A673 (cell line): Measurements from ENCODE around the gene TMEM169. TPM values are rescaled to one million over a fixed set of nuclear protein-coding genes. Genes with fewer than 3 reads are reported as not detected.
A peak's percentile ranks its signal among the peaks of the same experiment; 100 is the strongest.

Experiments used
- Bru-seq: library from RNA; stranded (reverse); fragments of 400-500 nt; gene quantifications from one replicate; lab custom pipeline; 2021; lab: Mats Ljungman, UMichigan
- BruChase-seq, 2 experiments: library from RNA; stranded (reverse); fragments of 400-500 nt; gene quantifications; one replicate each; lab custom pipeline; 2021; lab: Mats Ljungman, UMichigan
- BruUV-seq: library from RNA; stranded (reverse); fragments of 400-500 nt; replicated peaks from 2 replicates; lab custom pipeline; 2021; lab: Mats Ljungman, UMichigan
- CTCF ChIA-PET: fragments of 300-600 bp; sonication (Branson Sonifier 250); formaldehyde crosslinking; loops from one replicate; lab custom pipeline; 2022; ENCODE audit warnings: antibody characterized with exemption; lab: Charles Lee
- POLR2A ChIA-PET: fragments of 300-600 bp; sonication (Branson Sonifier 250); formaldehyde crosslinking; loops from one replicate; lab custom pipeline; 2022; ENCODE audit warnings: antibody characterized with exemption; ENCODE audit not compliant: low non-redundant PET; lab: Charles Lee
- DNase-seq: peaks from one replicate; pipeline ENCODE4 v3.0.0-alpha.2; 2015; ENCODE audit warnings: low spot score
- H3K27ac ChIP-seq: fragments of 200-600 bp; sonication (generic); 2 replicates; pipeline ENCODE4 v1.5.1; 2016; ENCODE audit warnings: mixed run types, low read depth, mild to moderate bottlenecking, mixed read lengths, antibody characterized with exemption, low read length; ENCODE audit not compliant: poor library complexity, severe bottlenecking
- H3K27me3 ChIP-seq: fragments of 200-600 bp; sonication (generic); replicated peaks from 2 replicates; pipeline ENCODE4 v1.6.1; 2017; ENCODE audit warnings: mixed run types, low read depth, mild to moderate bottlenecking, mixed read lengths, antibody characterized with exemption, low read length; ENCODE audit not compliant: insufficient read depth, poor library complexity
- H3K36me3 ChIP-seq: fragments of 200-600 bp; sonication (generic); 2 replicates; pipeline ENCODE4 v1.6.1; 2016; ENCODE audit warnings: mixed run types, mild to moderate bottlenecking, mixed read lengths, antibody characterized with exemption, low read length; ENCODE audit not compliant: insufficient read depth, poor library complexity, severe bottlenecking
- H3K4me1 ChIP-seq: fragments of 200-600 bp; sonication (generic); 2 replicates; pipeline ENCODE4 v1.6.1; 2017; ENCODE audit warnings: mixed run types, mild to moderate bottlenecking, mixed read lengths, antibody characterized with exemption, low read length; ENCODE audit not compliant: insufficient read depth, poor library complexity, severe bottlenecking
- H3K4me3 ChIP-seq: fragments of 200-600 bp; sonication (generic); 2 replicates; pipeline ENCODE4 v1.5.1; 2016; ENCODE audit warnings: low read depth, mixed run types, mild to moderate bottlenecking, mixed read lengths, low read length; ENCODE audit not compliant: poor library complexity, severe bottlenecking
- H3K9me3 ChIP-seq: fragments of 200-600 bp; sonication (generic); 2 replicates; pipeline ENCODE4 v1.6.1; 2016; ENCODE audit warnings: mixed run types, low read depth, mild to moderate bottlenecking, mixed read lengths, antibody characterized with exemption, low read length; ENCODE audit not compliant: poor library complexity, severe bottlenecking
- EZH2 ChIP-seq: fragments of 200-600 bp; sonication (generic); IDR thresholded peaks from 2 replicates; pipeline ENCODE4 v1.6.1; 2017; ENCODE audit warnings: borderline replicate concordance, low read depth, mild to moderate bottlenecking, mixed read lengths, antibody characterized with exemption, low read length; ENCODE audit not compliant: poor library complexity, severe bottlenecking
- intact Hi-C: fragments of 100-400 bp; cut with micrococcal nuclease; formaldehyde crosslinking; loops from one replicate; pipeline ENCODE4 v1.10.0; 2022; ENCODE audit not compliant: unreplicated experiment
- long read RNA-seq: library from polyadenylated mRNA; stranded (forward); transcript quantifications from one replicate; pipeline ENCODE4 v2.0.0, GENCODE V29; 2022
- total RNA-seq: library from RNA; stranded (reverse); gene quantifications from 2 replicates; pipeline ENCODE4 v1.2.3, GENCODE V29; 2021
- TF ChIP-seq, protein P1 (sequence below): fragments of 300-800, 200-600 bp; sonication (generic); conservative IDR thresholded peaks from 2 replicates; pipeline ENCODE4 v1.5.1; 2017; ENCODE audit warnings: low read depth, mild to moderate bottlenecking, antibody characterized with exemption, low read length, moderate library complexity, mixed read lengths

TMEM169 gene, protein sequence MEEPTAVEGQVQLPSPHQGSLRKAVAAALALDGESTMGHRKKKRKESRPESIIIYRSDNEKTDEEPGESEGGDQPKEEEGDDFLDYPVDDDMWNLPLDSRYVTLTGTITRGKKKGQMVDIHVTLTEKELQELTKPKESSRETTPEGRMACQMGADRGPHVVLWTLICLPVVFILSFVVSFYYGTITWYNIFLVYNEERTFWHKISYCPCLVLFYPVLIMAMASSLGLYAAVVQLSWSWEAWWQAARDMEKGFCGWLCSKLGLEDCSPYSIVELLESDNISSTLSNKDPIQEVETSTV
- total RNA-seq (1.1 and 1.7 TPM in 2 replicates), Bru-seq, nascent RNA (percentile 44 among the genes with signal in this experiment), BruChase-seq, experiment 1, labeled RNA remaining after a 2-hour chase (percentile 39 among the genes with signal in this experiment), BruChase-seq, experiment 2, labeled RNA remaining after a 6-hour chase (percentile 40 among the genes with signal in this experiment)
- long read RNA-seq, partial matches to known transcripts = 1 of 1 reads
- long read RNA-seq, other reads (novel, unspliced or antisense) = 0 of 1 reads

DNA sequence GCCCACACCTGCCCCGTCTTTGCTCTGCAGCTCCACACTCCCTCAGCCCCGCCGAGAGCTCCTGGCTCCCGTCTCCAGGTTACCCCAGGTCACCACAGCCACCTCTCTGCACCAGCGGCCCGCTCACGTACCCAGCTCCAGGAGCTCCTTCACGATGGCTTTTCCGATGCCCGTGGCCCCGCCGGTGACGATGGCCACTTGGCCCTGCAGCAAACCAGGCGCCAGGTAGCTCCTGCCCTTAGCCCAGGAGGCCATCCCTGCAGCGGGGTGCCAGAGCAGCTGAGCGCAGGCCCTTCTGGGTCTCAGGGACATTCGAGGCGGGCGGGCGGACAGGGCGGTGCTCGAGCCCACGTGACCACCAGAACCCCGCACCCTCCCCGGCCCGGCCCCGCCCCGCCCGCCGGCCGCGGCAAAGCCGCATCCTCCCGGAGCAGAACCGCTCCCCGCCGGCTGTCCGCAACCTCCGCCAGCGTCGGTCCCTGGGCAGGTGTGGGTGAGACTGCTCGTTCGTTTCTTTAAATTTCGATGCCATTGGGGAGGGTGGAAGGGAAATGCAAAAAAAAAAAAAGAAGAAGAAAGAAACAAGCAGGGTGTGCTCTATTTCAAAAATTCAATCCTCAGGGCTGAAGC, at the start of gene TMEM169, which contains the start of gene PECR:
TMEM169 (plus strand) TSS at position 433 of the 630 bp plus-strand sequence. CDS start 14,045 bp downstream, outside the sequence.
PECR (minus strand) TSS at position 323 of the 630 bp plus-strand sequence; CDS start at position 255, 68 bp downstream.
- ChIA-PET POLR2A (no interaction called here), CTCF (no interaction called here)
- peak within 1 kb of the TSS; percentile 72 for H3K27ac ChIP-seq

DNA sequence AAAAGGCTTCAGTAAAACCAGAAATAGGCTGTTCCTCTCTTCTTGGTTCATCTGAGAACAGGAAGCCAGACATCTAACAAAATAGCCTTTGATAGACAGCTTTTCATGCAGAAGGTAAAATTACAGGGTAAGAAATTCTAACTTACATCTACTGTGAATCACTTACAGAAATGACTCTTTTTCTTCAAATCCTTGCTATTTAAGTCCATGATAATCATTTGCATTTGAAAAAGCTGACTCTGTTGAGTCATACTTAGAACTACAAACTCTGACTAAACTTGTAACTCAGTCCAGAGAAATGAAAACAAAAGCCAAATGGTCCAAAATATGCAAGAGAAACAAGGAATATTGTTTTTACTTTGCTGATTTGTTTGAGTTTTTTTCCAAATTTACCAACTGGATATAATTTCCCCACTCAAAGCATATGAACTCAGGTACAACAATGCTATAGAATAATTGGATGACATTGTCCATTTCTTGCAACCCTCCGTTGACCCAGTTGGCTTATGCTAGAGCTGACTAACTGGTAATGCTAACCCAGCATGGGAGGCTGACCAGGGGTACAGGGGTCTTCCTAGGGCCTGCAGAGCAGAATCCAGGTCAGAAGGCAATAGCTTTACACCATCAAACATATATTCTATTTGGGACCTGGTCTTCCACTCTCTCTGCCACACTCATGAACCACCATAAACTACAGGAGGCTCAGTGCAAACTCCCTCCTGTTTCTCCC, 49.6 kb upstream of the TMEM169 start:
- Histone ChIP-seq H3K27ac (no peak overlapping the region), H3K4me3 (no peak overlapping the region), H3K9me3 (no peaks in the 10 kb centered on the region), H3K27me3 (no peaks in the 10 kb centered on the region), H3K4me1 (no peaks in the 10 kb centered on the region), H3K36me3 (no peaks in the 10 kb centered on the region)
- TF ChIP-seq, protein P1, sequence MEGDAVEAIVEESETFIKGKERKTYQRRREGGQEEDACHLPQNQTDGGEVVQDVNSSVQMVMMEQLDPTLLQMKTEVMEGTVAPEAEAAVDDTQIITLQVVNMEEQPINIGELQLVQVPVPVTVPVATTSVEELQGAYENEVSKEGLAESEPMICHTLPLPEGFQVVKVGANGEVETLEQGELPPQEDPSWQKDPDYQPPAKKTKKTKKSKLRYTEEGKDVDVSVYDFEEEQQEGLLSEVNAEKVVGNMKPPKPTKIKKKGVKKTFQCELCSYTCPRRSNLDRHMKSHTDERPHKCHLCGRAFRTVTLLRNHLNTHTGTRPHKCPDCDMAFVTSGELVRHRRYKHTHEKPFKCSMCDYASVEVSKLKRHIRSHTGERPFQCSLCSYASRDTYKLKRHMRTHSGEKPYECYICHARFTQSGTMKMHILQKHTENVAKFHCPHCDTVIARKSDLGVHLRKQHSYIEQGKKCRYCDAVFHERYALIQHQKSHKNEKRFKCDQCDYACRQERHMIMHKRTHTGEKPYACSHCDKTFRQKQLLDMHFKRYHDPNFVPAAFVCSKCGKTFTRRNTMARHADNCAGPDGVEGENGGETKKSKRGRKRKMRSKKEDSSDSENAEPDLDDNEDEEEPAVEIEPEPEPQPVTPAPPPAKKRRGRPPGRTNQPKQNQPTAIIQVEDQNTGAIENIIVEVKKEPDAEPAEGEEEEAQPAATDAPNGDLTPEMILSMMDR = no peak
- no peak for TF ChIP-seq EZH2
- peak; percentile 21 for DNase-seq
- intact Hi-C loops = no loop called here
- ChIA-PET POLR2A (no interaction called here), CTCF (interaction anchor here (1.2 to 1.4 kb wide), 3 partner anchors 9 to 82 kb away, joined by 3 to 5 read pairs (median 5); no protein-coding TSS in a partner anchor)
- no TSS peak for BruUV-seq

More for the DNA sequence above, at the start of gene TMEM169, which contains the start of gene PECR:
- Histone ChIP-seq H3K9me3 (no peaks in the 10 kb centered on the region), H3K4me3 (peak within 1 kb of the TSS; percentile 76), H3K4me1 (peaks cover 11% of the 10 kb centered on the region), H3K27me3 (no peaks in the 10 kb centered on the region), H3K36me3 (no peaks in the 10 kb centered on the region)
- intact Hi-C loops = no loop called here
- peak; percentile 79 for DNase-seq
- no TSS peak for BruUV-seq
- TF ChIP-seq, protein P1 = no peak
- no peak for TF ChIP-seq EZH2

DNA sequence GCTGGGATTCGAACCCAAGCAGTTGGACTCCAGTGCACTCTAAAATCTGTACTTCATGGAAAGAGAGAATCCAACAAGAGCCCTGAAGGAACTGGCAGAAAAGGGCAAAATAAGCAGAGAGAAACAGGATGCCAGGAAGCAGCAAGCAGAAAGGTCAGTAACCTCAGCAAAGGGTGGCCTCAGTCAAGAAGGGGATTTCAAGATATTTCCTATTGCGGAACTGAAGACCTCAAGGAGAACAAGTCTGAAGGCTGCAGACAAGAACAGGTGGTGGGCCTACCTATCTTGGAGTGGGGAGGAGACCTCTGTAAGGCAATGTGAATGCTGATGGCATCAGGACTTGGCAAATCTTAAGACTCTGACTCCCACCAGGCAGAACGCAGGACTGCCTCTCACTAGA, 48.3 kb upstream of the TMEM169 start:
- DNase-seq = no peak
- BruUV-seq = no TSS peak
- intact Hi-C loops = no loop called here
- CTCF ChIA-PET = interaction anchor here (1.2 to 1.4 kb wide), 2 partner anchors 50 to 81 kb away, joined by 3 to 5 read pairs; no protein-coding TSS in a partner anchor
- H3K4me1 ChIP-seq = no peaks in the 10 kb centered on the region
- TF ChIP-seq, protein P1 = no peak
- no peak for TF ChIP-seq EZH2
- no peak overlapping the region for H3K4me3 ChIP-seq
- no peaks in the 10 kb centered on the region for H3K27me3 ChIP-seq
- no peak overlapping the region for H3K27ac ChIP-seq
- POLR2A ChIA-PET = no interaction called here
- H3K9me3 ChIP-seq = no peaks in the 10 kb centered on the region
- no peaks in the 10 kb centered on the region for H3K36me3 ChIP-seq
